Endothelial cell (in vitro differentiated cells): ENCODE results near the gene RBBP6. TPM values are rescaled to one million over a fixed set of nuclear protein-coding genes. Genes with fewer than 3 reads are reported as not detected.

ENCODE experiments used
- DNase-seq: peaks from one replicate; pipeline ENCODE4 v3.0.0; 2021; ENCODE audit warnings: low spot score
- H3K27ac Mint-ChIP-seq: one replicate; pipeline ENCODE4 v1.8.0; 2021; ENCODE audit warnings: mixed read lengths, inconsistent platforms; ENCODE audit not compliant: unreplicated experiment
- H3K27me3 Mint-ChIP-seq: one replicate; pipeline ENCODE4 v1.8.0; 2021; ENCODE audit warnings: mild to moderate bottlenecking, moderate library complexity, mixed read lengths, inconsistent platforms; ENCODE audit not compliant: unreplicated experiment
- H3K36me3 Mint-ChIP-seq: one replicate; pipeline ENCODE4 v1.8.0; 2021; ENCODE audit warnings: mild to moderate bottlenecking, low read depth, mixed read lengths, inconsistent platforms; ENCODE audit not compliant: unreplicated experiment
- H3K4me1 Mint-ChIP-seq: one replicate; pipeline ENCODE4 v1.8.0; 2021; ENCODE audit warnings: mild to moderate bottlenecking, mixed read lengths, inconsistent platforms; ENCODE audit not compliant: unreplicated experiment
- H3K4me3 Mint-ChIP-seq: one replicate; pipeline ENCODE4 v1.8.0; 2021; ENCODE audit warnings: mild to moderate bottlenecking, mixed read lengths, inconsistent platforms; ENCODE audit not compliant: unreplicated experiment
- H3K9me3 Mint-ChIP-seq: one replicate; pipeline ENCODE4 v1.8.0; 2021; ENCODE audit warnings: mixed read lengths, inconsistent platforms; ENCODE audit not compliant: unreplicated experiment
- total RNA-seq: library from RNA; stranded (reverse); fragmentation: NEBNext Ultra II Directional; extraction: Animal tissue kit (Norgen Biotek cat#: 25700); gene quantifications from one replicate; pipeline ENCODE4 v1.2.1, GENCODE V29; 2021; ENCODE audit not compliant: unreplicated experiment
- TF ChIP-seq, protein P1 (sequence below): fragments of 200-600 bp; sonication (generic); IDR thresholded peaks from one replicate; pipeline ENCODE4 v1.5.0; 2021; ENCODE audit warnings: antibody characterized with exemption; ENCODE audit not compliant: unreplicated experiment

The RBBP6 gene
- total RNA-seq, 1 donor from 2014 or later, result 67.9 TPM

DNA sequence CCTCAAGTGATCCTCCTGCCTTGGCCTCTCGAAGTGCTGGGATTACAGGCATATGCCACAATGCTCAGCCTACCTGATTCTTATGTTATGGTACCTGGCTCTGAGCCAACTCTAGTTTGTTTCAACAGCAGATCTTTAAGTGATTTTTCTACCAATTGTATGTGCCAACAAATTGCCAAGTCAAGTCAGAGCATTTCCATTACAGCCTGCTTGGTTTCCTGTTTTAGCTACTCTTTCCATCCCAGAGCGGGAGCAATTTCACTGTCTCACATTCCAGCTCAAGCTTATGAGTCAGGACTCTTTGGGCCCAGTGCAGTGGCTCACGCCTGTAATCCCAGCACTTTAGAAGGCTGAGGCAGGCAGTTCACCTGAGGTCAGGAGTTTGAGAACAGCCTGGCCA lies 30.8 kb upstream of the RBBP6 start:
- TF ChIP-seq, protein P1, sequence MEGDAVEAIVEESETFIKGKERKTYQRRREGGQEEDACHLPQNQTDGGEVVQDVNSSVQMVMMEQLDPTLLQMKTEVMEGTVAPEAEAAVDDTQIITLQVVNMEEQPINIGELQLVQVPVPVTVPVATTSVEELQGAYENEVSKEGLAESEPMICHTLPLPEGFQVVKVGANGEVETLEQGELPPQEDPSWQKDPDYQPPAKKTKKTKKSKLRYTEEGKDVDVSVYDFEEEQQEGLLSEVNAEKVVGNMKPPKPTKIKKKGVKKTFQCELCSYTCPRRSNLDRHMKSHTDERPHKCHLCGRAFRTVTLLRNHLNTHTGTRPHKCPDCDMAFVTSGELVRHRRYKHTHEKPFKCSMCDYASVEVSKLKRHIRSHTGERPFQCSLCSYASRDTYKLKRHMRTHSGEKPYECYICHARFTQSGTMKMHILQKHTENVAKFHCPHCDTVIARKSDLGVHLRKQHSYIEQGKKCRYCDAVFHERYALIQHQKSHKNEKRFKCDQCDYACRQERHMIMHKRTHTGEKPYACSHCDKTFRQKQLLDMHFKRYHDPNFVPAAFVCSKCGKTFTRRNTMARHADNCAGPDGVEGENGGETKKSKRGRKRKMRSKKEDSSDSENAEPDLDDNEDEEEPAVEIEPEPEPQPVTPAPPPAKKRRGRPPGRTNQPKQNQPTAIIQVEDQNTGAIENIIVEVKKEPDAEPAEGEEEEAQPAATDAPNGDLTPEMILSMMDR, result no peak
- Mint-ChIP-seq H3K4me3 (no peak overlapping the region), H3K27me3 (no peaks in the 10 kb centered on the region), H3K9me3 (no peaks in the 10 kb centered on the region), H3K27ac (no peak overlapping the region), H3K36me3 (no peaks in the 10 kb centered on the region), H3K4me1 (no peaks in the 10 kb centered on the region)
- no peak for DNase-seq

DNA sequence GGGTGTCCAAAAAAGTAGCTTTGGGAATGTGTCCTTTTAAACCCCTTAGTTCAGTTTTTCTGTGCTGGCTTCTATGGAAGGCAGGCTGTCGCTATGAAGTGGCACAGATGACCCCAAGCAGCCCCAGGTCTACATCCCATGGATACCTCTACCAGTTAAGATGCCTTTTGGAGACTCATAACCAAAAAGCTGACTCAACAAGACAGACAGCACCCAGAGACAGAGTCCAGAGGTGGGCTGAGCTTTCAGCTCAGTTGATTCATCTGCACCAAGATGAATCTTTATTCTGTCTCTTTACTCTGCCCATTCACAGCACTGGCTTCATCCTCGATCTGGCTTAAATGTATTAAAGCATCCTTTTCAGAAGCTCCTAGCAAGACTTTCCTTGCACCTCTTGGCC lies 29.8 kb upstream of the RBBP6 start:
- H3K27ac Mint-ChIP-seq, result no peak overlapping the region
- H3K4me3 Mint-ChIP-seq, result no peak overlapping the region
- TF ChIP-seq, protein P1, result no peak
- no peaks in the 10 kb centered on the region for H3K36me3 Mint-ChIP-seq
- DNase-seq, result no peak
- H3K27me3 Mint-ChIP-seq, result no peaks in the 10 kb centered on the region
- no peaks in the 10 kb centered on the region for H3K4me1 Mint-ChIP-seq
- no peaks in the 10 kb centered on the region for H3K9me3 Mint-ChIP-seq

DNA sequence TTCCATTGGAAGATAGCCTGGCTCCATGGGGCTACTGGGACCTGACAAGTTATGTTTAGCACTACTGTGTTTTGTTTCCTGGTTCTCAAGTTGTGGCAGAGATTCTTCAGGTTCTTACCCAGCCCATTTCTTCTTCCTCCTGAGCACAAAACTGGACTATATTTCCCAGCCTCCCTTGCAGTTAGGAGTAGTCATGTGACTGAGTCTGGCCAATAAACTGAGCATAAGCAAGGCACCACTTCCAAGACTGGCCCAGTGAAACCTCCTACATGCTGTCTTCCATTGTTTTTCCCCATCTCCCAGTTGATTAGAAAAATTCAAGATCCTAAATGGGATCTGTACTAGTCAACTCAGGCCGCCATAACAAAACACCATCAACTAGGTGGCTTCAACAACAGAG lies 28.2 kb upstream of the RBBP6 start:
- no peaks in the 10 kb centered on the region for H3K4me1 Mint-ChIP-seq
- no peak overlapping the region for H3K4me3 Mint-ChIP-seq
- H3K36me3 Mint-ChIP-seq, result no peaks in the 10 kb centered on the region
- H3K27ac Mint-ChIP-seq, result no peak overlapping the region
- no peaks in the 10 kb centered on the region for H3K27me3 Mint-ChIP-seq
- no peaks in the 10 kb centered on the region for H3K9me3 Mint-ChIP-seq
- no peak for DNase-seq
- TF ChIP-seq, protein P1, result no peak

DNA sequence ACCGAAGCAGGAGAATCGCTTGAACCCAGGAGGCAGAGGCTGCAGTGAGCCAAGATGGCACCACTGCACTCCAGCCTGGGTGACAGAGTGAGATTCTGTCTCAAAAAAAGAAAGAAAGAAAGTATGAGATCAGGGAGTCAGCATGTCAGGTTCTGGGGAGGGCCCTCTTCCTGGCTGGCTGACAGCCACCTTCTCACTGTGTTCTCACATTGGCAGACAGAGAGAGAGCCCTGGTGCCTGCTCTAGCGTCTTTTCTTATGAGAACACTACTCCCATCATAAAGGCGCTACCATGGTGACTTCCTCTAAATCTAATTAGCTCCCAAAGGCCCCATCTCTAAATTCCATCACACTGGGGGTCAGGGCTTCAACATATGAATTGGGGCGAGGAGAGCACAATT lies 27.6 kb upstream of the RBBP6 start:
- TF ChIP-seq, protein P1, result no peak
- Mint-ChIP-seq H3K27ac (no peak overlapping the region), H3K4me3 (no peak overlapping the region), H3K9me3 (no peaks in the 10 kb centered on the region), H3K27me3 (no peaks in the 10 kb centered on the region), H3K36me3 (no peaks in the 10 kb centered on the region), H3K4me1 (no peaks in the 10 kb centered on the region)
- DNase-seq, result no peak

DNA sequence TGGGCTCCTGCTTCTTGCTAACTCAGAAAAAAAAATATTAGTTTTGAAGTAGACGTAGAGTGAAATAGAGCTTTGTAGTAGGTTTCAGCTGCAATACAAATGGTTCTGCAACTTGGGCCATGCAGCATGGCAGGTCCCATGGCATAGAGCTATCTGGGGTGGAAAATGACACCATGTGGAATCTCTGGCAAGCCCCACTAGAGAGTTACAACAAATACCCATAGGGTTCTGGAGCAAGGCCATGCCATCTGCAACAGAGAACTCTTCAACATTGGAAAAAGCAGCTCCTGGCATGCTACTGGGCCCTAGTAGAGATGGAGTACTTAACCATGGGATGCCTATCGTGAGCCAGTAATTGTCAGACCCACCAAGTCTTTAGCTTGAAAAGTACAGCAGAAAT lies 25.3 kb upstream of the RBBP6 start:
- TF ChIP-seq, protein P1, result no peak
- H3K4me1 Mint-ChIP-seq, result no peaks in the 10 kb centered on the region
- H3K36me3 Mint-ChIP-seq, result no peaks in the 10 kb centered on the region
- no peak overlapping the region for H3K27ac Mint-ChIP-seq
- H3K9me3 Mint-ChIP-seq, result no peaks in the 10 kb centered on the region
- H3K27me3 Mint-ChIP-seq, result no peaks in the 10 kb centered on the region
- H3K4me3 Mint-ChIP-seq, result no peak overlapping the region
- no peak for DNase-seq
